M059J (cell line): ENCODE data around the gene NR1D2. TPM values are rescaled to one million over a fixed set of nuclear protein-coding genes. Genes with fewer than 3 reads are reported as not detected.
"Not testable (repeated sequence)": the region's sequence is repeated elsewhere in the genome, so short reads cannot be mapped to it uniquely, and the experiment has no call there.

Source experiments
- DNase-seq: peaks from one replicate; pipeline ENCODE4 v3.0.0-alpha.2; 2012; ENCODE audit warnings: low read depth
- total RNA-seq: library from RNA; depleted of rRNA; stranded (reverse); fragments of >200 nt; shearing (Covaris generic); gene quantifications from 2 replicates; pipeline ENCODE4 v1.2.3, GENCODE V29; 2014; rRNA removed

The NR1D2 gene
- total RNA-seq = 15.8 and 23.0 TPM in 2 replicates

GRCh38 chr3:23944861-23945662 lies at the start of gene NR1D2:
Gene NR1D2 (plus strand): TSS chr3:23945286. CDS start chr3:23945579, 293 bp downstream.
- DNase-seq = peak; percentile 74

DNA sequence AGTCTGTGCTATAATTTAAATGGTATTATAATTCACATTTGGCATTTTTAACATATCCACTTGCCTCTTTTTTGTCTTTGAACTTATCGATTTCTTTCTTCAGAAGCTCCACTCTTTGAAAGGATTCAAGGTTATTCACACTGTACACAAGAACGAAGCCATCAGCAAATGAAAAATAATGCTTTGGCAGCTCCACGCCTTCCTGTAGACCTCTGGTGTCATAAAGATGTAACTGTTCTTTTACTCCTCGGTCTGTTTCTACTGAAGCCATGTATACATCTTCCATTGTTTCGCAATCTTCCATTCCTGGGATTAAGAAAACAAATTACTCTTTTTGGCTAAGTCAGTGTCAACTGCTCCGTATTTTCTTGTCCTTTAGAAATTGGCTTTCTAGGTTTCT lies 44.3 kb upstream of the NR1D2 start:
- no peak for DNase-seq

DNA sequence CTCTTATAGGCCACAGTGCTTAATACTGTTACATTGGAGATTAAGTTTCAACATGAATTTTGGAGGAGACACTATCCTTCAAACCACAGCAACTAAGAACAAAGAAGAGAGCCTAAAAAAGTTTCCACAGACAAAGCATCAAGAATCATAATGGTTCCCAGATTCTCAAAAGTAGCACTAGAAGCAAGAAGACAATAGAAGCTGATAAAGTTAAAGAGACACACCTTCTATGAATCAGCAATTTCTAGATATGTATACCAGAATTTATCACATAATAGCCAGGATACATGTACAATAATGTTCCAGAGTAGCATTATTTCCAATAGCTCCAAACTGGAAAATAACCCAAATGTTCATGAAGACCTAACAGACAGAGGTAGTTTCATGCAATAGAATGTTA lies 40.5 kb upstream of the NR1D2 start:
- DNase-seq = no peak

GRCh38 chr3:23909341-23909740 lies 35.7 kb upstream of the NR1D2 start:
- DNase-seq = no peak

- DNase-seq = no peak
Measured at GRCh38 chr3:23911397-23911796, 33.7 kb upstream of the NR1D2 start.

DNA sequence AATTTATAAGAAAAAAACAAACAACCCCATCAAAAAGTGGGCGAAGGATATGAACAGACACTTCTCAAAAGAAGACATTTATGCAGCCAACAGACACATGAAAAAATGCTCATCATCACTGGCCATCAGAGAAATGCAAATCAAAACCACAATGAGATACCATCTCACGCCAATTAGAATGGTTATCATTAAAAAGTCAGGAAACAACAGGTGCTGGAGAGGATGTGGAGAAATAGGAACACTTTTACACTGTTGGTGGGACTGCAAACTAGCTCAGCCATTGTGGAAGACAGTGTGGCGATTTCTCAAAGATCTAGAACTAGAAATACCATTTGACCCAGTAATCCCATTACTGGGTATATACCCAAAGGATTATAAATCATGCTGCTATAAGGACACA lies 32.8 kb upstream of the NR1D2 start:
- DNase-seq = not testable (repeated sequence)

DNA sequence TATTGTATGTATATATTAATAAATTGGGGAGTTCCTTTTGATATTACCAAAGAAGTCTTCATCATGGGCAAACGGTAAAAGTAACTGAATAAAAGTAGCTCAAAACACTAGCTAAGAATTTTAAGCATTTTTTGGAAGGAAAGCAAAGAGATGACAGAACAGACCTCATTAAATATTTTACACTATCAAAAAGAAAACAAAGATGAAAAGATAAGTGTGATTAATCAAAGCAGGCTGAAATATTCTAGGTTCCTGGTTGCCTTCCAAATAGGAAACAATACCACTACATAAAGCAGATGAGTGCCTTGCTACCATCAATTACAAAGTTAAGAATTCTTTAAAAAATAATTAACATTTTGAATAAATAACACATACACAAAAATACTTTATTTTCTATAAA lies 31.9 kb upstream of the NR1D2 start:
- DNase-seq = no peak

DNA sequence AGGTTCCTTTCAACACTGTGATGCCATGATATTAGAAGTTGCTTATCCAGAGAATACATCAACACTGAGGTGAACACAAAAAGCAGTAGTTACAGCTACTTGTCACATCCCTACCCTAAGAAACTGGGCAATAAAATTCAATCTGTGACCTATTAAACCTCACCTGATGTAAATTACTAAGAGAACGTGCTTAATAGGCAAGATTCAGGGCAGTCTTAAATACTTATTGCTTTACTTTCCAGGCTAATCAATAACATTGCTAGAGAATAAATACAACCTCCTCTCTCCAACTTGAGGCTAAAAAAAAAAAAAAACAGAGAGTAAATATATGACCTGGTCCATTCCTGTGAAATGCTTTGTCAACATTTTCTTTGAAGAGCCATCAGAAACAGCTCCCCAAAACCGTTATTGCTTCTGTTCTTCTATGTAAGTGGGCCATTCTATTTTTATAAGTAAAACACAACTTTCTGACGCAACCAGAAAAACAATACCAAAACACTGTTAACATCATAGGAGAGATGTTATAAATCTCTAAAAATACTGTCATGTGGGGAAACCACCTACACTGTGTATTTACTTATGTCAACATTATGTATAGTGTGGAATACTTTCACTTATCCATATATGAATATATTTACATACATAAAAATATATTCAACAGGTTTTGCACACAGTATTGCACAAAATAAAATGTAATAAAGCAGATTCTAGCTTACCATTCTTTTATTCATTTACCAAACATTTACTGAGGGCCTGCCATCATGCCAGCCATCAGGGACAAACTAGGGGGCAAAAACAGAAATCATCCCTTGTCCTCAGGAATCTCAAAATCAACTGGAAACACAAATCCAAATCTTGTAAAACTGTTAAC lies 31.0 kb upstream of the NR1D2 start:
- DNase-seq = no peak

GRCh38 chr3:23915537-23916108 lies 29.5 kb upstream of the NR1D2 start:
- no peak for DNase-seq

DNA sequence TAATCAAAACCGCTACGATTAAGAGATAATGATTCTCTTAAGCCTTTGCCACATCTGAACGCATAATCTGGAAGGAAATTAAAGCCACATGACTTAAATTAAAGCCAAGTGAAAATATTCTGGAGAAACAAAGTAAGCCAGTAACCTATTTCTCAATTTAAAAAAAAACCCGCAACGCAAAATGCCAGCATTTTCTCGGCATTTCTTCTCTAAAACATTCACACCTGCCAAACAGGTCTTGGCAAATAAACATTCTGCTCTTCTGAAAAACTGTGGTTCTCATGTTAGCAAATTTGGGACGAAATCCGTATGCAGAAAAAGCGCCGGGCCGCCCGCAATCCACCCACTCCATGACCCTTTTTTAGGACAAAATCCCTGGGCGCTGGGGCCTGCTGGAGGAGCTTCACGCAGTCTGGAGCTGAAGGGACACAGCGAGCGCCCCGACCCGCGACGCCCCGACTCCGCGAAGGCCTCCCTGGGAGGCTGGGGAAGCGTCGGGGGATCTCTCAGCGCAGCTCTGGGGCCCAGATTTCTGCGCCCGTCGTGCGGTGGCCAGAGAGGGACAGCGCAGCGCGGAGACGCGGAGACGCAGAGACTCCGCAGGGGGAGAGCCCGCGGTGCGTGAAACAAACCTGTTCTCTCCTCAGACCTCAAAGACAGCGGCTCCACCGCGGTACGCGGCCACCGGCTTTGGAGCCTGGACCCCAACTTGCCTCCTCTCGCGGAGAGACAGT lies 28.8 kb upstream of the NR1D2 start:
- no peak for DNase-seq

DNA sequence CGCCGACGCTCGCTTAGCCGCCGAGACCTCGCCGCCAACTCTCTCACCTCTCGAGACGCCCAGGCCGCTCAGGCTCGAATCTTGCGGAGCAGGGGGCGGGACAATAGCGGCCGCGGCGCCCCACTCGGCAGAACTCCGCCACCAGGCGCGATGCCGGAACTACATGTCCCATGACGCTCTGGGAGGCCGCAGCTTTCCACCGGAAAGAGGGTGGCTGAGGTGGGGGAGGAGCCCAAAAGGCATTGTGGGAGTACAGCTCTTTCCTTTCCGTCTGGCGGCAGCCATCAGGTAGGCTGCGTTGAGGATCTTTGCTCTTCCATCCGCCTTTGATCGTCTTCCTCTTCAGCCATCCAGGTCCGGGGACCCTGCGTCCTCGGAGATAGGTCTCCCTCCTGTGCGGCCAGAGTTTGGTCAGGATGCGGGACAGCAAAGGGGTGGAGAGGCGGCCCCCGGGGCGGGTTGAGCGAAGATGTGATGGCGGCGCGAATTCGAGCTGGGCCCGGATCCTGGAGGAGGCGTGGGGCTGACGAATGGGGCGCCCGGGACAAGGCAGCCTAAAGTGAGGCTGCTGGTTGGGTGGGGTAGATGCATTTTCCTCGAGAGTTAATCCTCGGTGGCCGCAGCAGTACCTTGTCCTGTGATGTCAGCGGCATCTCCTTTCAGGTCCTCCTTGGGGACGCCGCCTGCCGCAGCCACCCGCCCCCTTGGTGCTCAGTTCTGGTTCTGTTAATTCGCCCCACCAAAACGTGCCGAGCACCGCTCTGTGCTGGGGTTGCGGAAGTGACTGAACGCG lies 28.0 kb upstream of the NR1D2 start, which contains the start of the genes NKIRAS1 and RPL15:
NKIRAS1 (minus strand) TSS at position 105 of the 793 bp plus-strand sequence. CDS start 6,086 bp downstream, outside the sequence.
RPL15 (plus strand) TSS at position 247 of the 793 bp plus-strand sequence. CDS start 728 bp downstream, outside the sequence.
- DNase-seq = peak; percentile 94

DNA sequence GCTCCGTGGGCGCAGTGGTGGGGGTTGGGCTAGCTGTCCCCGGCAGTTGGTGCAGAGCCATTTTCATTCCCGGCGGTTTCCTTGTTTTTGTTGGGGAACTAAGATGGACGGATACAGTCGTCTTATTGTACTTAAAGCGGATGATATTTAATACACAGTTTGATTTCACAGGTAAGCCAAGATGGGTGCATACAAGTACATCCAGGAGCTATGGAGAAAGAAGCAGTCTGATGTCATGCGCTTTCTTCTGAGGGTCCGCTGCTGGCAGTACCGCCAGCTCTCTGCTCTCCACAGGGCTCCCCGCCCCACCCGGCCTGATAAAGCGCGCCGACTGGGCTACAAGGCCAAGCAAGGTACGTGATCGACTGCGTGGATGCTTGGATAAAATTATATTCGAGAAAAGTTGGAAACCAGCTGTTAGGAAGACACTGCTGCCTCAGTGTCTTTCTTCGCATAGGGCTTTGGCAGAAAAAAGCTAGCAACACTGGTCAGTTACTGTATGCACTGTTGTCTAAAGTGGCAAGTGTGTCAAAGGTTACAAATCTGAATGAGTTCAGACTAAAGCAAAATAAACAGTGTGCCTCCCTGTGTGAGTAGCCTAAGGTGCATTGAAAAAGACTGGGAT lies 27.3 kb upstream of the NR1D2 start:
- peak; percentile 44 for DNase-seq

DNA sequence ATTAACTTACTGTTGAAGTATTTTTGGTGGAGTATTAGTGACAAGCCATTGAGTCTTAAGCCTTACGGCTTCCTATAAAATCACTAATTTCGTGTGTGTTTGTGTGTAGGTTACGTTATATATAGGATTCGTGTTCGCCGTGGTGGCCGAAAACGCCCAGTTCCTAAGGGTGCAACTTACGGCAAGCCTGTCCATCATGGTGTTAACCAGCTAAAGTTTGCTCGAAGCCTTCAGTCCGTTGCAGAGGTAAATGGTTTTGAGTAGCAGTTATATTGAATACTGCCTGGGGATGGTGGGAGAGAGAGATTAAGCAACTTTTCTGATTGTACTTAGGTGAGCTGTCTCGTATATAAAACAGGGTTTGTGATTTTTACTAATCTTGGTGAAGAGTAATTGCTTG lies 26.8 kb upstream of the NR1D2 start:
- not testable (repeated sequence) for DNase-seq

DNA sequence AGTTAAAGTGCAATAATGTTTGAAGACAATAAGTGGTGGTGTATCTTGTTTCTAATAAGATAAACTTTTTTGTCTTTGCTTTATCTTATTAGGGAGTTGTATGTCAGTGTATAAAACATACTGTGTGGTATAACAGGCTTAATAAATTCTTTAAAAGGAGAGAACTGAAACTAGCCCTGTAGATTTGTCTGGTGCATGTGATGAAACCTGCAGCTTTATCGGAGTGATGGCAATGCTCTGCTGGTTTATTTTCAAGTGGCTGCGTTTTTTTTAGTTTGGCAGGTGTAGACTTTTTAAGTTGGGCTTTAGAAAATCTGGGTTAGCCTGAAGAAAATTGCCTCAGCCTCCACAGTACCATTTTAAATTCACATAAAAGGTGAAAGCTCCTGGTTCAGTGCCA lies 25.5 kb upstream of the NR1D2 start:
- no peak for DNase-seq

DNA sequence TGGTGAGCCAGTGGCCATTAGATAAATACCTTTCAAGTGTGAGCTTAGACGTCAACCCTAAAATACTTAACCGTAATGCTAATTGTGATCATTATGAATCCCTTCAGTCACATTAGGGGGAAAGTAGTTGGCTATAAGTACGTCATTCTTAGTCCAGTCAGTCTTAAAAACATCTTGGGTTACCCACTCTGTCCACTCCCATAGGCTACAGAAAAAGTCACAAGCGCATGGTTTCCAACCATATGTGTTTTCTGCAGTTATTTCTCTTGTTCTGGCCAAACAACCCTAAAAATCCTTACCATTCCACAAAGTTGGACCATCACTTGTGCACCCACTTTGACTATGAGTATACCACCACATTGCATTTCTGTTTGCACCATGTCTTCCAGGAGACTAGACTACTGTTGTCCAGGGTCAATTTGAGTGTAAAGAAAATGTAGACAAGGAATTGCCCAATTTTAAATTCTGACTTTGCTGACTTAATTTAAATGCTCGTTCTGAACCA lies 24.9 kb upstream of the NR1D2 start:
- no peak for DNase-seq

DNA sequence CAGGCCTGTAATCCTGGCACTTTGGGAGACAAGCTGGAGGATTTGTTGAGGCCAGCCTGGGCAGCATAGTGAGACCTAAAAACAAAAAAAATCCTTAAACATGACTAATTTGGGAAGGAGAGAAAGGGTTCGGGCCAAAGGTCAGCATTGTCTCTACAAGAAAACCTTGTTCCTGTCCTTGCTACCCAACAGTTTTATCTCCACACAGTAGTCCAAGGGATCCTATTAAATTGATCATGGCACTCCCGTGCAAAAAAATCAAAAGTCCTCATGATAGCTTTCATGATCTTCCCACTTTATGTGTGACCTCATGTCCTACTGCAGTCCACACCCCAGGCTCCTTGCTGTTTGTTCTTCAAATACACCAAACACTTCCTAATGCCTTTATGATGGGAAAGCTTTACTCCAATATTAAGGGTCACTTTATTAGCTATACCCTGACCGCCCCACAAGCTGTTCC lies 24.0 kb upstream of the NR1D2 start:
- peak; percentile 14 for DNase-seq

GRCh38 chr3:23923786-23924185 lies 21.3 kb upstream of the NR1D2 start:
- no peak for DNase-seq

DNA sequence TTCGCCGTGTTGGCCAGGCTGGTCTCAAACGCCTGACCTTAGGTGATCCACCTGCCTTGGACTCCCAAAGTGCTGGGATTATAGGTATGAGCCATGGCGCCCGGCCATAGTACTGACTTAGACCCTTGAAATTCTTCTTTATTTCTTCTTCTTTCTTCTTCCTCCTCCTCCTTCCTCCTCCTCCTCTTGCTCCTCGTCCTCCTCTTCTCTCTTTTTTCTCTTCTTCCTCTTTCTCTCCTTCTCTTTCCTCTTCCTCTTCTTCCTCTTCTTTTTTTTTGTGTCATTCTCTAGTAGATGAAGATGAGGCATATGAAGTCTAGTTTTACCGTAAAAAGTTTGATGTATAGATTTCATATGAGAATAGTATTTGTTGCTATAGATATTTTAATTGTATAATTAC lies 18.8 kb upstream of the NR1D2 start:
- DNase-seq = no peak

DNA sequence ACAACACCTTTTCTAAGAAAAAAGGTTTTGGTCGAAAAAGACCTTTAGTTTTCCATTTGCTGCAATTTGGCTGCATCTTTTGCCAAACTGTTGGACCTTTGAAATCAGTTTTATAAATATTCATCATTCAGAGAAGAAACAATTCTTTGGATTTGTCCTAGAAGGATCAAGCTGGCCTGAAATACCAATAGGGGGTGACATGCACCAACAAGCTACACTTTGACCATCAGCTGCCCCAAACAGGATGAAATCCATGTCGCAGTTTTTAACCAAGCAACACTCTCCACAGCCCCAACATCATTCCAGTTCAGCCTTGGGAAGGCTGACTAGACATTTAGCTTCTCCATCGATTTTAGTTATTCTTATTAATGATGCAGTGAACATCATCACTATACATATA lies 18.4 kb upstream of the NR1D2 start:
- DNase-seq = no peak

DNA sequence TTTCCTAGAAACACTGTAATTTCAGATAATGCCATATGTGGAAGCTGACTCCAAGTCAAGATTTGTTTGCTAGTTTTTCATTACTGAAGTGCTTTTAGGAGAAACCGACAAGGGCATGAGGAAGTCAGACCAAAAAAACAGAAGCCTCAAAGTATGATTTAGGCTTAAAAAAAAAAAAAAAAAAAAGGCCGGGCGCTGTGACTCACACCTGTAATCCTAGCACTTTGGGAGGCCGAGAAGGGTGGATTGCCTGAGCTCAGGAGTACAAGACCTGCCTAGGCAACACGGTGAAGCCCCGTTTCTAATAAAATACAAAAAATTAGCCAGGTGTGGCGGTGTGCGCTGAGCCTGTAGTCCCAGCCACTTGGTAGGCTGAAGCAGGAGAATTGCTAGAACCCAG lies 16.6 kb upstream of the NR1D2 start:
- peak; percentile 33 for DNase-seq
